ENCODE measurements around the gene RNF145. TPM values are rescaled to one million over a fixed set of nuclear protein-coding genes. Genes with fewer than 3 reads are reported as not detected.
A peak's percentile ranks its signal among the peaks of the same experiment; 100 is the strongest.

RNF145 gene
- total RNA-seq, 2 experiments from 2014 or later: 83.7 to 94.4 TPM

DNA sequence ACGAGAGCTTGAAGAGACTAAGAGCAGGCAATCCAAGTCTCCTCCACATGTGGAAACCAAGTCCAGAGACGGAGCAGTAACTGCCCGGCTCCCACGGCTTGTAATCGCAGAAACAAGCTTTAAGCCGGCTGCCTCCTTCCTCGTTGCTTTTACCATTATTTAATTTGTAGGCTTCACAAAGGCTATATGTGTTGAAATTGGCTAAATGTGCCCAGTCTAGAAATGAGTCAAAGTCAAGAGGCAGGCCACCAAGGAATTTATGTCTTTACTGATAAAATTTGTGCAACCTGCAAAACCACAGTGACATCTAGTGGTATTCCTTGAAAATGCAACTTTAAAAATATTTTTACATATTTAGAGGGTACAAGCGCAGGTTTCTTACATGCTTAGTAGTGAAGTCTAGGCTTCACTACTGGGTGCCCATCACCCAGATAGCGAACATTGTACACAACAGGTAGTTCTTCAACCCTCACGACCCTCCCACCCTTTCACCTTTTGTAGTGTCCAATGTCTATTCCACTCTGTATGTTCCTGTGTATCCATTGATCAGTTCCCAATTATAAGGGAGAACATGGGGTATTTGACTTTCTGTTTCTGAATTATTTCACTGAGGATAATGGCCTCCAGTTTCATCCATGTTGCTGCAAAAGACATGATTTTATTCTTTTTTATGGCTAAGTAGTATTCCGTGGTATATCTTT lies 76.2 kb downstream of the RNF145 start:
- TF ChIP-seq, protein P1, sequence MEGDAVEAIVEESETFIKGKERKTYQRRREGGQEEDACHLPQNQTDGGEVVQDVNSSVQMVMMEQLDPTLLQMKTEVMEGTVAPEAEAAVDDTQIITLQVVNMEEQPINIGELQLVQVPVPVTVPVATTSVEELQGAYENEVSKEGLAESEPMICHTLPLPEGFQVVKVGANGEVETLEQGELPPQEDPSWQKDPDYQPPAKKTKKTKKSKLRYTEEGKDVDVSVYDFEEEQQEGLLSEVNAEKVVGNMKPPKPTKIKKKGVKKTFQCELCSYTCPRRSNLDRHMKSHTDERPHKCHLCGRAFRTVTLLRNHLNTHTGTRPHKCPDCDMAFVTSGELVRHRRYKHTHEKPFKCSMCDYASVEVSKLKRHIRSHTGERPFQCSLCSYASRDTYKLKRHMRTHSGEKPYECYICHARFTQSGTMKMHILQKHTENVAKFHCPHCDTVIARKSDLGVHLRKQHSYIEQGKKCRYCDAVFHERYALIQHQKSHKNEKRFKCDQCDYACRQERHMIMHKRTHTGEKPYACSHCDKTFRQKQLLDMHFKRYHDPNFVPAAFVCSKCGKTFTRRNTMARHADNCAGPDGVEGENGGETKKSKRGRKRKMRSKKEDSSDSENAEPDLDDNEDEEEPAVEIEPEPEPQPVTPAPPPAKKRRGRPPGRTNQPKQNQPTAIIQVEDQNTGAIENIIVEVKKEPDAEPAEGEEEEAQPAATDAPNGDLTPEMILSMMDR (IDR thresholded peaks at IDR 0.05): peak; percentile 97
- peak in 3 of 14 experiments; percentile 45 to 65 (median 64) for DNase-seq
- Mint-ChIP-seq H3K36me3 (ENCODE audit: low read depth) (no peaks in the 10 kb centered on the region), H3K27me3 (peaks cover 10% of the 10 kb centered on the region), H3K4me1 (ENCODE audit: low read depth) (no peaks in the 10 kb centered on the region), H3K27ac (no peak overlapping the region), H3K4me3 (no peak overlapping the region), H3K9me3 (no peaks in the 10 kb centered on the region)
- no peaks in the 10 kb centered on the region for H3K4me1 ChIP-seq (ENCODE audit: insufficient read depth, low read length)
- H3K27me3 ChIP-seq (ENCODE audit: control insufficient read depth in 1 of 2, insufficient read depth in 2 of 2, low read length in 2 of 2): no peaks in the 10 kb centered on the region
- ChIA-PET CTCF (interaction anchor here (0.8 to 2.5 kb wide), 3 partner anchors 143 to 958 kb away, joined by 3 to 21 read pairs (median 5); no protein-coding TSS in a partner anchor), POLR2A (interaction anchor here (0.6 kb wide), 2 partner anchors 434 to 957 kb away, joined by 3 read pairs; no protein-coding TSS in a partner anchor)
- H3K9me3 ChIP-seq (ENCODE audit: control insufficient read depth in 1 of 2, insufficient read depth in 1 of 2, low read length in 2 of 2): no peaks in the 10 kb centered on the region
- no peak overlapping the region for H3K4me3 ChIP-seq (ENCODE audit: low read length)
- ATAC-seq (ENCODE audit: poor library complexity): peak; percentile 37
- intact Hi-C loops (cut with DNase I, micrococcal nuclease): loop anchor here (1.0 to 5.0 kb wide), 8 partner anchors 26 to 1371 kb away; no protein-coding TSS in a partner anchor
- no peak overlapping the region for H3K27ac ChIP-seq (ENCODE audit: low read depth in 1 of 2, low read length in 2 of 2)
- no peaks in the 10 kb centered on the region for H3K36me3 ChIP-seq (ENCODE audit: insufficient read depth, low read length)

DNA sequence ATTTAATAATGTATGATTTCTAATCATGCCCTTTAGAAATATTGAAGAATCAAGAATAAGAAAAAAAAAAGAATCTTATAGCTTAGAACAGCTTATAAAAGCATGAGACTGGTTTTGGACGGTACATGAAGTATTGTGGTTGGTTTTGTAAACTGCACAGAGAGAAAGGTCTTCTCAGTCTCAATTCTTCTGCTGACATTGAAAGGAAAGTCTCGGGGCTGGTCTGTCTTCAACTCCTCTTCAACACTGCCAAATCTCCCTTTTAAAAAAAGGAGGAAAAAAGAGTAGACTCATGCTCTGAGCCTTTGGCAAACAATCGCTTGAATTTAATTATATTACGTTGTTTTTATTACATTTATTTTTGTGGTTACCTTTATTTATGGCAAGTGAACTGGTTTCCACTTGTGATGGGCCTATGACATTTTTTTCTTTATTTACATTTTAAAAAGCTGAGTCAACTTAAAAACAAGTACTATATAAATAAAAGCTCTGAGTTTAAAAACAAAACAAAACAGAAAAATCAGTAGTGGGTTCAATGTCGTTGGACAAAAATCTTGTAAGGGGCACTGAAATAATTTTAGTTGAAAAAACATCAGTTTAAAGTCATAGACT lies 76.8 kb downstream of the RNF145 start:
- H3K9me3 ChIP-seq (ENCODE audit: control insufficient read depth in 1 of 2, insufficient read depth in 1 of 2, low read length in 2 of 2): no peaks in the 10 kb centered on the region

DNA sequence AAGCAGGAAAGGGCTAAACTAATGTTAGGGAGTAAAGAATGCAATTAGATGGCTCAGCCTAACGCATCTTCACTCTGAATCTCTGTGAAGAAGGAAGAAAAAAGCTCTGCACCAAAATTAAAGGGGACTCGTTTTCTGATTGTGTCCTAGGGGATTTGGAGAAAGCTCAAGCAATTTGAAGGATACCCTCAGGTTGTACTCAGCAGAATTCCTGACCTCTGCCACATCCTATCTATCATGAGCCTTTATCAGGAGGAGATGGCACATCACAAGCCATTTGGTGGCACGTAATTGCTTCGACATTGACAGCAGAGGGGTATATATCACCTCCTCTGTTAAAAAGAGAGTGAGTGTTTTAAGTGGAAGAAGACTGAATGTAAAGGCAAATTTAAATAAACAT lies 77.4 kb downstream of the RNF145 start:
- Mint-ChIP-seq H3K9me3 (no peaks in the 10 kb centered on the region), H3K4me3 (no peak overlapping the region), H3K4me1 (ENCODE audit: low read depth) (no peaks in the 10 kb centered on the region), H3K27me3 (peaks cover 6% of the 10 kb centered on the region), H3K36me3 (ENCODE audit: low read depth) (no peaks in the 10 kb centered on the region), H3K27ac (no peak overlapping the region)
- DNase-seq (no peak), ATAC-seq (ENCODE audit: poor library complexity) (no peak)
- Histone ChIP-seq H3K9me3 (ENCODE audit: control insufficient read depth in 1 of 2, insufficient read depth in 1 of 2, low read length in 2 of 2) (no peaks in the 10 kb centered on the region), H3K27ac (ENCODE audit: low read depth in 1 of 2, low read length in 2 of 2) (no peak overlapping the region), H3K27me3 (ENCODE audit: control insufficient read depth in 1 of 2, insufficient read depth in 2 of 2, low read length in 2 of 2) (no peaks in the 10 kb centered on the region), H3K36me3 (ENCODE audit: insufficient read depth, low read length) (no peaks in the 10 kb centered on the region), H3K4me1 (ENCODE audit: insufficient read depth, low read length) (no peaks in the 10 kb centered on the region), H3K4me3 (ENCODE audit: low read length) (no peak overlapping the region)
- CTCF ChIA-PET: interaction anchor here (1.0 to 2.5 kb wide), 2 partner anchors 436 to 957 kb away, joined by 3 to 21 read pairs; no protein-coding TSS in a partner anchor
- POLR2A ChIA-PET: interaction anchor here (0.7 to 1.2 kb wide), 2 partner anchors 25 to 437 kb away, joined by 3 read pairs; no protein-coding TSS in a partner anchor
- intact Hi-C loops (cut with DNase I, micrococcal nuclease): loop anchor here in 1 of 2 experiments (2.0 to 5.0 kb wide), 4 partner anchors 25 to 1370 kb away; no protein-coding TSS in a partner anchor
- TF ChIP-seq, protein P1 (IDR thresholded peaks at IDR 0.05): no peak

More for the DNA sequence above, 76.8 kb downstream of the RNF145 start:
- H3K4me3 Mint-ChIP-seq: no peak overlapping the region
- TF ChIP-seq, protein P1 (IDR thresholded peaks at IDR 0.05): no peak
- no peaks in the 10 kb centered on the region for H3K4me1 Mint-ChIP-seq (ENCODE audit: low read depth)
- intact Hi-C loops (cut with DNase I, micrococcal nuclease): loop anchor here (1.0 to 5.0 kb wide), 8 partner anchors 26 to 1370 kb away; no protein-coding TSS in a partner anchor
- Histone ChIP-seq H3K27me3 (ENCODE audit: control insufficient read depth in 1 of 2, insufficient read depth in 2 of 2, low read length in 2 of 2) (no peaks in the 10 kb centered on the region), H3K4me3 (ENCODE audit: low read length) (no peak overlapping the region), H3K27ac (ENCODE audit: low read depth in 1 of 2, low read length in 2 of 2) (no peak overlapping the region), H3K4me1 (ENCODE audit: insufficient read depth, low read length) (no peaks in the 10 kb centered on the region), H3K36me3 (ENCODE audit: insufficient read depth, low read length) (no peaks in the 10 kb centered on the region)
- ChIA-PET CTCF (interaction anchor here (0.8 to 2.5 kb wide), 3 partner anchors 143 to 958 kb away, joined by 3 to 21 read pairs (median 5); no protein-coding TSS in a partner anchor), POLR2A (interaction anchor here (0.6 to 1.2 kb wide), 4 partner anchors 26 to 956 kb away, joined by 3 read pairs; no protein-coding TSS in a partner anchor)
- DNase-seq: no peak
- no peaks in the 10 kb centered on the region for H3K36me3 Mint-ChIP-seq (ENCODE audit: low read depth)
- H3K27ac Mint-ChIP-seq: no peak overlapping the region
- no peak for ATAC-seq (ENCODE audit: poor library complexity)
- H3K27me3 Mint-ChIP-seq: peaks cover 10% of the 10 kb centered on the region
- H3K9me3 Mint-ChIP-seq: no peaks in the 10 kb centered on the region
